ENCODE results near the gene LRP5.

Gene LRP5

DNA sequence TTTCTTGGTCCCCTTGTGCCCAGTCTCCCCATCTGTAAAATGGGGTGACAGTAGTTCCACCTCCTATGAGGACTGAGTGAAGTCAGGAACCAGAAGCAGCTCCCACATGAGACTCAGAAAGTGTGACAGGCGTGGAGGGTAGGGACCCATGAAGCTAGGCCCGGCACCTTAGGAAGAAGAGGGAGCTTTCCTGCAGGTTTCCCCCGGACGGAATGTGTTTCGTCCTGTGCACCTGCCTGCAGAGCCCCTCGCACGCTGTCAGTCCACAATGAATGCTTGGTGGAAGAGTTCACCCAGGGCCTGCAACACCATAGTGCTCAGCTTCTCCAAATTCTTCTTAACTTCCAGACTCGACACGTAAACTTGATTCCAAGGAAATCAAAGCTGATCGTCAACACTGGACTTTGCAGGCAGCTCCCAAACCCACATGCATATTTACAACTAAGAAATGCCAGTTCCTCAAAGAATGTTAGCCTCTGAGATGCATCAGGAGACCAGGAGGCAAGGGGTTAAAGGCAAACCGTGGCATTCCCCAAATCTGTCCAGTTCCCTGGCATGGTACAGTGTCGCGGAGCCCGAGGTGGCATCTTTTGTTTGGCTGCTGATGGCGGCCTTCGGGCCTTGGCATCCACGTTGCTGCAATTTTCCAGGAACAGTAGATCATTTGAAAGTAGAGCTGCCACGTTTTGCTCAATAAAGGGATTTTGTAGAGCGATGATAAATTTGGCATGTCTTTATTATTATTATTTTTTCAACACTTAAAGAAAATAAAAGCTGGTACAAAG is 15.4 kb downstream of the LRP5 start:
- Histone ChIP-seq H3K9ac (ENCODE audit: low read length) (no peak overlapping the region), H3K27ac (ENCODE audit: low read depth, low read length) (peak overlapping the region; percentile 32), H3K4me3 (ENCODE audit: low read length) (no peak overlapping the region)

DNA sequence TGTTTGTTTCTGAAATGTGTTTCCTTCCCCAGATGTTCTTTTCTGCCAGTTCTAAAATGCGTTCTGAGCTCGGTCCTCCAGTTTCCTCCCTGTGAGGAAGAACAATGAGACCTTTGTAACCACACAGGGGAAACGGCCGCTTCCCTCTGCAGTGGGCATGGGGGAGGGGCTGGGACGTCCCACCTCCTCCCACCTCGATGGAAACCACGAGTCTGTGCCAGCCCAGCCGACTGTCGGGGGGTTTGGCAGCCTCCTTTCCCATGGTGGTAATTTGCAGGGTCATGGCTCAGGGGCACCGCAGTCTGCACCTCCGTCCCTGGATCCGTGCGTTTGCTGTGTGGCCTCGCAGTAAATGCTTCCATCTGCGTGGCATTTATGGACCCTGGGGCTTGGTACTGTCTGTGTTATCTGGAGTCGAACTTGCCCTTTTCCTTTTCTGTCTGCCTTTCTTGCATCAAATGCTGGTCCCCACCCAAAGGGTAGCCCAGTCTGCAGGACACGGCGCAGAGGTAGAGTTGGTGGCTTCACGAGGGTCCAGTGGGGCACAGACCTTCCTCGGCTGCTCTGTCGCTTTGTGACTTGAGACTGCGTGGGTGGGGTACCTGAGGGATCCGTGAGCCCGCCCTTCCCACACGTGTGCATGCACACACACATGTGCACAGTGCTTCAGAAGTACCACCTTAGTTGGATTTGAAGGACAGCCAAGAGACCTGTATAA is 16.1 kb downstream of the LRP5 start:
- H2AK5ac ChIP-seq (ENCODE audit: low read length) = no peak overlapping the region
- peaks cover 16% of the 10 kb centered on the region for H3K4me1 ChIP-seq (ENCODE audit: control insufficient read depth, low read depth, low read length)
- H4K8ac ChIP-seq (ENCODE audit: low read depth, low read length) = no peak overlapping the region
- H4K5ac ChIP-seq (ENCODE audit: low read length) = no peak overlapping the region
- peak overlapping the region; percentile 50 for H3K9ac ChIP-seq (ENCODE audit: low read length)
- no peak overlapping the region for H2BK15ac ChIP-seq (replicated peaks; ENCODE audit: low read depth)
- no peak overlapping the region for H3K4me3 ChIP-seq (ENCODE audit: low read length)
- H2BK120ac ChIP-seq (ENCODE audit: low read depth, low read length) = no peak overlapping the region
- H3K4me2 ChIP-seq (ENCODE audit: low read length) = no peak overlapping the region
- peak overlapping the region; percentile 87 for H3K56ac ChIP-seq (ENCODE audit: low read length)
- H3K79me2 ChIP-seq (ENCODE audit: control insufficient read depth, insufficient read depth, low read length) = peaks cover 8% of the 10 kb centered on the region
- H3K36me3 ChIP-seq (ENCODE audit: control insufficient read depth, insufficient read depth, low read length) = no peaks in the 10 kb centered on the region
- H3K4ac ChIP-seq (ENCODE audit: low read depth, low read length) = no peak overlapping the region
- H3K27ac ChIP-seq (ENCODE audit: low read depth, low read length) = no peak overlapping the region
- H2BK5ac ChIP-seq (ENCODE audit: low read length) = peak overlapping the region; percentile 25
- H3K79me1 ChIP-seq (ENCODE audit: low read length) = peaks cover 19% of the 10 kb centered on the region
- WGBS (ENCODE audit: extremely low coverage, insufficient coverage, low lambda C conversion rate) = no CpG with 5 or more reads among the region's 25 CpGs
- DNase-seq = peak; percentile 71
- H3K27me3 ChIP-seq (ENCODE audit: insufficient read depth, low read length, poor library complexity) = no peaks in the 10 kb centered on the region
- H3K18ac ChIP-seq (ENCODE audit: low read length) = no peak overlapping the region
- H3K23ac ChIP-seq (ENCODE audit: low read length) = no peak overlapping the region

More for the DNA sequence above, 15.4 kb downstream of the LRP5 start:
- H3K27me3 ChIP-seq (ENCODE audit: insufficient read depth, low read length, poor library complexity) = no peaks in the 10 kb centered on the region
- H3K79me2 ChIP-seq (ENCODE audit: control insufficient read depth, insufficient read depth, low read length) = peaks cover 8% of the 10 kb centered on the region
- H2AK5ac ChIP-seq (ENCODE audit: low read length) = peak overlapping the region; percentile 63
- peaks cover 16% of the 10 kb centered on the region for H3K4me1 ChIP-seq (ENCODE audit: control insufficient read depth, low read depth, low read length)
- H3K4me2 ChIP-seq (ENCODE audit: low read length) = no peak overlapping the region
- no peaks in the 10 kb centered on the region for H3K36me3 ChIP-seq (ENCODE audit: control insufficient read depth, insufficient read depth, low read length)
- peaks cover 19% of the 10 kb centered on the region for H3K79me1 ChIP-seq (ENCODE audit: low read length)
- H3K18ac ChIP-seq (ENCODE audit: low read length) = no peak overlapping the region
- H2BK120ac ChIP-seq (ENCODE audit: low read depth, low read length) = no peak overlapping the region
- DNase-seq = no peak
- no peak overlapping the region for H2BK15ac ChIP-seq (replicated peaks; ENCODE audit: low read depth)
- H4K8ac ChIP-seq (ENCODE audit: low read depth, low read length) = no peak overlapping the region
- no peak overlapping the region for H4K5ac ChIP-seq (ENCODE audit: low read length)
- H3K4ac ChIP-seq (ENCODE audit: low read depth, low read length) = no peak overlapping the region
- H3K23ac ChIP-seq (ENCODE audit: low read length) = no peak overlapping the region
- no peak overlapping the region for H2BK5ac ChIP-seq (ENCODE audit: low read length)
- H3K56ac ChIP-seq (ENCODE audit: low read length) = peak overlapping the region; percentile 74
- no CpG with 5 or more reads among the region's 19 CpGs for WGBS (ENCODE audit: extremely low coverage, insufficient coverage, low lambda C conversion rate)

DNA sequence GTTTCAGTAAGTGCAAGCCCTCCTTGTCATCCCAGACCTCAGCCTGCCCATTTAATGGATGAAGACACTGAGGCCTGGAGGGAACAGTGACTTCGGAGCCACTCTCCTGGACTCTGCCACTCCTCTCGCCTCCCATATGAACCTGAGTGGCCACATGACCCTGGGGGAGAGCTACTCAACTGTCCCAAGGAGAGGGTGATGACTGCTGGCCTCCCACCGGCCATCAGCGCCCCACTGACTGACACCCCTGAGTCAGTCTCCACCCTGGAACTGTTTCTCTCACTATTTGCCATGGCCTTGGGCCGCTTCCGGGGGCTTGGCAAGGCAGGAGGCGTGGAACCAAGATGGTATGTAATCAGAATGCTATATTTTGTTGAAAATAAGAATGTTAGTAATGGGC is 17.1 kb downstream of the LRP5 start:
- no peaks in the 10 kb centered on the region for H3K36me3 ChIP-seq (ENCODE audit: control insufficient read depth, insufficient read depth, low read length)
- no peak overlapping the region for H3K4me3 ChIP-seq (ENCODE audit: low read length)
- no peak overlapping the region for H2AK5ac ChIP-seq (ENCODE audit: low read length)
- no peaks in the 10 kb centered on the region for H3K27me3 ChIP-seq (ENCODE audit: insufficient read depth, low read length, poor library complexity)
- H4K8ac ChIP-seq (ENCODE audit: low read depth, low read length) = no peak overlapping the region
- H2BK120ac ChIP-seq (ENCODE audit: low read depth, low read length) = no peak overlapping the region
- no peak overlapping the region for H3K56ac ChIP-seq (ENCODE audit: low read length)
- H3K23ac ChIP-seq (ENCODE audit: low read length) = no peak overlapping the region
- H4K5ac ChIP-seq (ENCODE audit: low read length) = no peak overlapping the region
- no peak overlapping the region for H2BK5ac ChIP-seq (ENCODE audit: low read length)
- H2BK15ac ChIP-seq (replicated peaks; ENCODE audit: low read depth) = no peak overlapping the region
- peaks cover 19% of the 10 kb centered on the region for H3K79me1 ChIP-seq (ENCODE audit: low read length)
- no peak for DNase-seq
- H3K4me2 ChIP-seq (ENCODE audit: low read length) = no peak overlapping the region
- H3K4me1 ChIP-seq (ENCODE audit: control insufficient read depth, low read depth, low read length) = peaks cover 16% of the 10 kb centered on the region
- no peak overlapping the region for H3K18ac ChIP-seq (ENCODE audit: low read length)
- no peak overlapping the region for H3K27ac ChIP-seq (ENCODE audit: low read depth, low read length)
- no peak overlapping the region for H3K4ac ChIP-seq (ENCODE audit: low read depth, low read length)
- WGBS (ENCODE audit: extremely low coverage, insufficient coverage, low lambda C conversion rate) = no CpG with 5 or more reads among the region's 7 CpGs
- peaks cover 5% of the 10 kb centered on the region for H3K79me2 ChIP-seq (ENCODE audit: control insufficient read depth, insufficient read depth, low read length)
- H3K9ac ChIP-seq (ENCODE audit: low read length) = no peak overlapping the region

DNA sequence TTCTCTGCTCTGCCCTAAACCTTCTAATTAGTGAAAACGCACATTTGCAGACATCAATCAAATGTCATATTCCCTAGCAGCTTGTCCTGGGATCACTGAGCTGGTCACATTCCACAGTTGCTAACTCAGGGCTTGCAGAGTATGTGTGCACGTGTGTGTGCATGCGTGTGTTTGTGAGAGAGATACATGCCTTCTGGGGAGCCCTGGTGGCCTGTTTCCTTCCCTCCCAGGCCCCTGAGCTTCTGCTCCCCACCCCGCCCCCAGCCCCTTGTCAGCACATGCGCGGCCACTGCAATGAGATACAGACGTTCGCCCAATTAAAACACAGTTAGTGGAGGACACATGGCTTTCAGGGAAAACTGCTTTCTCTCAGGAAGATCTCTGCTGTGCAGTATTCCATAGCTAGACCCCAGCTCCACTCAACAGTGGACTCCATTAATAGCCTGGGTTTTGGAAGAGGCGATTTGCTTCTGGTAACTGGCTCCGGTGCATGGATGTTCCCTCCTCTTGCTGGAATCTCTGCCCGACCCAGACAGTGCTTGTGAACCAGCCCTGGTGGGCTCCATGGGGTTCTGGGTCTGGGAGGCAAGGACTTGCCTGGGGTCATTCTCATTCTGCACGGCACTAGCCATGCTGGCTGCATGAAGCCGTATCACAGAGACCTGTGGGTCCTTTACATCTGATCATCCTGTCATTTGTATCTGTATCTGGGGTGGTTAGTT is 17.7 kb downstream of the LRP5 start:
- H2BK120ac ChIP-seq (ENCODE audit: low read depth, low read length) = no peak overlapping the region
- no peak overlapping the region for H4K8ac ChIP-seq (ENCODE audit: low read depth, low read length)
- H2AK5ac ChIP-seq (ENCODE audit: low read length) = no peak overlapping the region
- no peak overlapping the region for H4K5ac ChIP-seq (ENCODE audit: low read length)
- H3K9ac ChIP-seq (ENCODE audit: low read length) = no peak overlapping the region
- H3K4me2 ChIP-seq (ENCODE audit: low read length) = no peak overlapping the region
- peaks cover 19% of the 10 kb centered on the region for H3K79me1 ChIP-seq (ENCODE audit: low read length)
- no peak overlapping the region for H2BK15ac ChIP-seq (replicated peaks; ENCODE audit: low read depth)
- H2BK5ac ChIP-seq (ENCODE audit: low read length) = no peak overlapping the region
- no peak overlapping the region for H3K4me3 ChIP-seq (ENCODE audit: low read length)
- no peak overlapping the region for H3K23ac ChIP-seq (ENCODE audit: low read length)
- H3K18ac ChIP-seq (ENCODE audit: low read length) = no peak overlapping the region
- no CpG with 5 or more reads among the region's 13 CpGs for WGBS (ENCODE audit: extremely low coverage, insufficient coverage, low lambda C conversion rate)
- no peak for DNase-seq
- no peaks in the 10 kb centered on the region for H3K36me3 ChIP-seq (ENCODE audit: control insufficient read depth, insufficient read depth, low read length)
- H3K27ac ChIP-seq (ENCODE audit: low read depth, low read length) = no peak overlapping the region
- H3K56ac ChIP-seq (ENCODE audit: low read length) = peak overlapping the region; percentile 47
- H3K79me2 ChIP-seq (ENCODE audit: control insufficient read depth, insufficient read depth, low read length) = peaks cover 5% of the 10 kb centered on the region
- H3K27me3 ChIP-seq (ENCODE audit: insufficient read depth, low read length, poor library complexity) = no peaks in the 10 kb centered on the region
- no peak overlapping the region for H3K4ac ChIP-seq (ENCODE audit: low read depth, low read length)
- H3K4me1 ChIP-seq (ENCODE audit: control insufficient read depth, low read depth, low read length) = peaks cover 16% of the 10 kb centered on the region

DNA sequence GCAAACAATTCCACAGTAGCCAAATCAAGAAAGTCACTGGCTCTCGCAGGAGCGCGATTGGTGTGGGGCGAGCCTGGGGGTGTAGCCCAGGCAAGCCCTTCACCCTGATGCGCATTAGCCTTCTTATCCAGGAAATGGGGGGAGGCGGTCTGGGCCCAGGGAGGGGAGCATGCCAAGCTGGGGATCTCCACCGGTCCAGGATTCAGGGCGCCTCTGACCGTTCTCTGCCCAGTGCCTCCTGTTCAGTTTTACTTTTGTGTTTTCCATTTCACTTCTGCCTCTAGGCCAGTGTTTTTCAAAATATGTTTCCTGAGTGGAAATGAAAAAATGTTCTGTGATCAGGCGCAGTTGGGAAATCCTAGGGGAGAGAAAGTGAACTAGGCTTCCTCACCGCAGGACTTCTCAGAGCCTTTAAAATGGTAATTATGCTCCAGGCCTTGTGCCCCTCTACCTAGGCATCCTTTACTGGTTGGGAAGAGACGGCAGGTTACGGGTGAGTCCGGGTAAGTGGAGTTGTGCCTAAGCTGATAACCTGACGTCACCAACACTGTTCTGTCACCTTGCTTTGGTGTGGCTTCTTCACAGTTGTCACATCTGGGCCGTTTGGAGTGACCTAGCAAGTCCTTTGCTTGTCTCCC is 18.4 kb downstream of the LRP5 start:
- H4K8ac ChIP-seq (ENCODE audit: low read depth, low read length) = no peak overlapping the region
- H2BK120ac ChIP-seq (ENCODE audit: low read depth, low read length) = no peak overlapping the region
- no peak overlapping the region for H3K18ac ChIP-seq (ENCODE audit: low read length)
- H3K79me2 ChIP-seq (ENCODE audit: control insufficient read depth, insufficient read depth, low read length) = peaks cover 5% of the 10 kb centered on the region
- H3K4me3 ChIP-seq (ENCODE audit: low read length) = no peak overlapping the region
- no peak overlapping the region for H3K4me2 ChIP-seq (ENCODE audit: low read length)
- no peak overlapping the region for H3K23ac ChIP-seq (ENCODE audit: low read length)
- H3K79me1 ChIP-seq (ENCODE audit: low read length) = peaks cover 17% of the 10 kb centered on the region
- no peak overlapping the region for H2BK5ac ChIP-seq (ENCODE audit: low read length)
- H3K9ac ChIP-seq (ENCODE audit: low read length) = no peak overlapping the region
- no peak overlapping the region for H2AK5ac ChIP-seq (ENCODE audit: low read length)
- DNase-seq = no peak
- WGBS (ENCODE audit: extremely low coverage, insufficient coverage, low lambda C conversion rate) = no CpG with 5 or more reads among the region's 16 CpGs
- no peak overlapping the region for H3K27ac ChIP-seq (ENCODE audit: low read depth, low read length)
- H3K27me3 ChIP-seq (ENCODE audit: insufficient read depth, low read length, poor library complexity) = no peaks in the 10 kb centered on the region
- no peak overlapping the region for H3K4ac ChIP-seq (ENCODE audit: low read depth, low read length)
- H3K4me1 ChIP-seq (ENCODE audit: control insufficient read depth, low read depth, low read length) = peaks cover 16% of the 10 kb centered on the region
- H2BK15ac ChIP-seq (replicated peaks; ENCODE audit: low read depth) = no peak overlapping the region
- peak overlapping the region; percentile 47 for H3K56ac ChIP-seq (ENCODE audit: low read length)
- no peak overlapping the region for H4K5ac ChIP-seq (ENCODE audit: low read length)
- H3K36me3 ChIP-seq (ENCODE audit: control insufficient read depth, insufficient read depth, low read length) = no peaks in the 10 kb centered on the region
